HG02610 (cell line): ENCODE data around the gene DMRT1.
A peak's percentile ranks its signal among the peaks of the same experiment; 100 is the strongest.
"Not testable (repeated sequence)": the region's sequence is repeated elsewhere in the genome, so short reads cannot be mapped to it uniquely, and the experiment has no call there.

ENCODE experiments used
- ATAC-seq: cut with Tn5 transposase; IDR thresholded peaks from one replicate; pipeline ENCODE4 v1.9.1; 2021; ENCODE audit warnings: mild to moderate bottlenecking, moderate library complexity; ENCODE audit not compliant: unreplicated experiment

DMRT1 gene

GRCh38 chr9:994005-994404 is 152.5 kb downstream of the DMRT1 start:
- peak; percentile 77 for ATAC-seq

GRCh38 chr9:995192-995591 is 153.7 kb downstream of the DMRT1 start:
- no peak for ATAC-seq

- ATAC-seq = no peak
These were observed 154.3 kb downstream of the DMRT1 start for GRCh38 chr9:995781-996180.

DNA sequence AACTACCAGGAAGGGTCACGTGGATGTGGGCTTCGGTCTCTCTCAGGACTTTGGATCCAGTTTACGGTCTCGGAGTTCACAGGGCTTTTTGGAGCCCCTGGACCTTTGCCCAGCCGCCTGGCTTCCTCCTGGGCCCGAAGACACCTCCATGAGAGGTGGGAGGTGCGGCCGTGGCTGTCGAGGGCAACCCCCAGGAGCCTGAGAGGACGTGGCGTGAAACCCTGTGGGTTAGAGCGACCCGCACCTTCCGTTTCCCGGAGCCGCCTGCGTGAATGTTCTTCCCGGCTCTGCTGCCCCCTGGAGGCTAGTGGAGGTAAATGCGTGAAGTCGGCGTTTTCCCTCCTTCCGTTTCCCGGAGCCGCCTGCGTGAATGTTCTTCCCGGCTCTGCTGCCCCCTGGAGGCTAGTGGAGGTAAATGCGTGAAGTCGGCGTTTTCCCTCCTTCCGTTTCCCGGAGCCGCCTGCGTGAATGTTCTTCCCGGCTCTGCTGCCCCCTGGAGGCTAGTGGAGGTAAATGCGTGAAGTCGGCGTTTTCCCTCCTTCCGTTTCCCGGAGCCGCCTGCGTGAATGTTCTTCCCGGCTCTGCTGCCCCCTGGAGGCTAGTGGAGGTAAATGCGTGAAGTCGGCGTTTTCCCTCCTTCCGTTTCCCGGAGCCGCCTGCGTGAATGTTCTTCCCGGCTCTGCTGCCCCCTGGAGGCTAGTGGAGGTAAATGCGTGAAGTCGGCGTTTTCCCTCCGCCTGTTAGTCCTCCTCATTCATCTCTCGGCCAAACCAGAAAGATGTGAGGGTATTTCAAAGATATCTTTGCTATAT is 157.0 kb downstream of the DMRT1 start:
- not testable (repeated sequence) for ATAC-seq

DNA sequence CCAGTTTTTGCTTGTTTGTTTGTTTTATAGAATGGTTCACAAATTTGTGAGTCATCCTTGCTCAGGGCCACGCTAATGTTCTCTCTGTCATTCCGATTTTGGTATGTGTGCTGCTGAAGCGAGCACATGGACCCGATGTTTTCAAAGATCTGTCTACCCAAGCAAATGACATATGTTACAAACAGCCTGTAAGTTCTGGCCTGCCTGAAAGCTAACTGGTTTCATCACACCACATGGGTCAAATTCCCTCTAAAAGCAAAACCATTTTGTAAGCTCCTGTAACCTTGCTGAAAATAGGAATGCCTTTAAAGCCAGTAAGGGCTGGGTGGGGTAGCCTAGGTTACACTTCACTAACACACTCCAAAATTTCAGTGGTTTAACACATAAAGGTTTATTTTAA is 160.3 kb downstream of the DMRT1 start:
- no peak for ATAC-seq

GRCh38 chr9:1002678-1003077 is 161.2 kb downstream of the DMRT1 start:
- no peak for ATAC-seq

DNA sequence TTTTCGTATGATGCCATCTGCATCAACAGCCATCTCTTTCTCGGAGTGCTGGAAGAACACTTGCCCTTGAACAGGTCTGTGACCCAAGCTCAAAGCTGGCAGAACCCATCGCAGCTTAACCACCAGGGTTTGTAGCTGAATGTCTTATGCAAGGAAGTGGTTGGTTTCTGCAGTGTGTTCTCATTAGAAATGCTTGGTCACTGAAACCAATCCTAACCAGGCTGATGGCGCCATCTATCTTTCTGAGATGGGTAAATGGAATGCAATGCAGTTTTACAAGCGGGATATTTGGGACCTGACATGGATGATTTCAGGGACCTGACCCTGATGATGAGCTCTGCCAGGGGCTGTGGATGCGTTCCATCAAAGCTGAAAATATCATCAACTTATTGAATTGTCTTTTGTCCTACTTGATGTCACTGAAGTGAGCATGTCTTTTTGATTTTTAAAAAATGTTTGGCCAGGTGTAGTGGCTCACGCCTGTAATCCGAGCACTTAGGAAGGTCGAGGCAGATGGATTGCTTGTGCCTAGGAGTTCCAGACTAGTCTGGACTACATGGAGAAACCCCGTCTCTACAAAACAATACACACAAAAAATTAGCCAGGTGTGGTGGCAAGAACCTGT is 163.7 kb downstream of the DMRT1 start:
- peak; percentile 61 for ATAC-seq

DNA sequence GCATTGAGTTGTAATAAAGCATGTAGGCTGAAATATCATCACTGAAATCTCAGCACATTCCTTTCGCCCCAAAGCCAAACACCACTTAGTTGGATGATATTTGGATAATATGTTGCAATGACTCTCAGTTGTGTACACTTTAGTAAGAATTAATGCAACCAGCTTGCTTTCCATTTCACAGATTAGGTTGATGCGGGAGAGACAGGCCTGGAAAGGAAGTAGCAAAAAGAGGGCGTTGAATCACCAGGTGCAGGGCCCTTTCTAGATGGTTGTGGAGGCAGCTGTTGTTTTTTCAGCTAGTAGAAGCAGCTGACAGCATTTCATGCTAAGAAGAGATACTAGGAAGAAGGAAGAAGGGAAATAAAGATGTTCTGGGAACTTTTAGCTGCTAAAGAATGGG is 165.8 kb downstream of the DMRT1 start:
- no peak for ATAC-seq

DNA sequence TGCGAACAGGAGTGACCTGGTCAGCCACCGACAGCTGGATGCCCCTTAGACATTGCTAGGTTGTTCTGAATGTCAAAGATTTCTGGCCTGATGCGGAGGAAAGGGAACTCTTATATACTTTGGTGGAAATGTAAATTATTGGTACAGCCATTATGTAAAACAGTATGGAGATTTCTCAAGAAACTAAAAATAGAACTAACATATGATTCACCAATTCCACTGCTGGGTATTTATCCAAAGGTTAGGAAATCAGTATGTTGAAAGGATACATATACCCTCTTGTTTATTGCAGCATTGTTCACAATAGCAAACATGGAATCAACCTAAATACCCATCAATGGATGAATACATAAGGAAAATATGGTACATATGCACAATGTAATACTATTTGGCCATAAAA is 166.7 kb downstream of the DMRT1 start:
- ATAC-seq = no peak

DNA sequence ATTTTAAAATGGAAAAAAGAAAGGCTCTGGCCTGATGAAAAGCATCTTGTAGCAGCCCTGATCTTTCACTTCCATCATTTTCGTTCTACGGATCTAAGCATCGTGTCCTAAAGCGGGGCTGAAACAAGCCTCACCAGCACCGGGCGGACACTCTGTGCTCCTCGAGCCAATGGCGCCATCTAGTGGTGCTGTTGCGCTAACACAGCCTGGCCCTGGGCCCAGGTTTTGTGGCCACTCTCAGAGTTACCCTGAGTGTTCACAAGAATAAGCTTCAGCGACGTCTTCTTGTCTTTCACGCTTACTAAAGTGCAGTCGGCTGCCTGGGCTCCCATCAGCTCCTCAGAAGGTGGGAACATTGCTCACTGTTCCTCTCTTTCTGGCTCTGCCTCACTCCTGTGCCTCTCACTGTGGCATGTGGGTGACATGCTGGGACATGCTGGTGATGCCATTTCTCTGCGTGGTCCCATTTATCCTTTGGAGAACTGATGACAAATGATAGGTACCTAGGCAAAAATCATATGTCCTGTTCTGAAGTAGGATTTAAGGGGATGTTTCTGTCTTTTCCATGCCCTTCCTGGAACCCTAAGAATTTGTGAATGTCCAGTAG is 167.7 kb downstream of the DMRT1 start:
- ATAC-seq = peak; percentile 97

- ATAC-seq = no peak
These were observed 171.5 kb downstream of the DMRT1 start for GRCh38 chr9:1013021-1013420.

- ATAC-seq = no peak
These were observed 172.7 kb downstream of the DMRT1 start for GRCh38 chr9:1014225-1014624.

GRCh38 chr9:1014640-1015039 is 173.1 kb downstream of the DMRT1 start:
- ATAC-seq = no peak

GRCh38 chr9:1018121-1018520 is 176.6 kb downstream of the DMRT1 start:
- ATAC-seq = no peak
